Hindlimb muscle (tissue), 1 donor: Measurements from ENCODE around the gene CELF2. TPM values are rescaled to one million over a fixed set of nuclear protein-coding genes. Genes with fewer than 3 reads are reported as not detected.

ENCODE experiments used
- DNase-seq: peaks from one replicate; pipeline ENCODE4 v3.0.0-alpha.2; 2013
- polyA plus RNA-seq: library from polyadenylated mRNA; unstranded; fragments of 120-200 nt; gene quantifications from one replicate; pipeline ENCODE4 v1.2.1, GENCODE V29; 2013; ENCODE audit not compliant: insufficient read length

The CELF2 gene
- polyA plus RNA-seq, 1 donor: 90.1 TPM

GRCh38 chr10:11063856-11064255 lies 46.2 kb downstream of the CELF2 start:
- no peak for DNase-seq

- DNase-seq: no peak
Measured at GRCh38 chr10:11064832-11065231, 47.2 kb downstream of the CELF2 start.

- DNase-seq: no peak
Measured at GRCh38 chr10:11065567-11065966, 47.9 kb downstream of the CELF2 start.

GRCh38 chr10:11066520-11066919 lies 48.8 kb downstream of the CELF2 start:
- no peak for DNase-seq

- no peak for DNase-seq
Measured at GRCh38 chr10:11068861-11069633, 51.4 kb downstream of the CELF2 start.

- DNase-seq: no peak
Measured at GRCh38 chr10:11073410-11073809, 55.7 kb downstream of the CELF2 start.

- DNase-seq: no peak
Measured at GRCh38 chr10:11074536-11075267, 57.0 kb downstream of the CELF2 start.

GRCh38 chr10:11076221-11076620 lies 58.5 kb downstream of the CELF2 start:
- no peak for DNase-seq

- no peak for DNase-seq
Measured at GRCh38 chr10:11080564-11080984, 62.9 kb downstream of the CELF2 start.

GRCh38 chr10:11081408-11081807 lies 63.7 kb downstream of the CELF2 start:
- no peak for DNase-seq

- no peak for DNase-seq
Measured at GRCh38 chr10:11082526-11082925, 64.9 kb downstream of the CELF2 start.

- DNase-seq: no peak
Measured at GRCh38 chr10:11083051-11083450, 65.4 kb downstream of the CELF2 start.

GRCh38 chr10:11085545-11085944 lies 67.9 kb downstream of the CELF2 start:
- no peak for DNase-seq

- no peak for DNase-seq
Measured at GRCh38 chr10:11086177-11086840, 68.6 kb downstream of the CELF2 start.

GRCh38 chr10:11087372-11087771 lies 69.7 kb downstream of the CELF2 start:
- DNase-seq: no peak

GRCh38 chr10:11088709-11089108 lies 71.0 kb downstream of the CELF2 start:
- no peak for DNase-seq

- DNase-seq: no peak
Measured at GRCh38 chr10:11089272-11089671, 71.6 kb downstream of the CELF2 start.

- no peak for DNase-seq
Measured at GRCh38 chr10:11091517-11092102, 73.9 kb downstream of the CELF2 start.

GRCh38 chr10:11093771-11094736 lies 76.4 kb downstream of the CELF2 start:
- no peak for DNase-seq

- DNase-seq: no peak
Measured at GRCh38 chr10:11095374-11095801, 77.7 kb downstream of the CELF2 start.

GRCh38 chr10:11096422-11096821 lies 78.8 kb downstream of the CELF2 start:
- no peak for DNase-seq

GRCh38 chr10:11097686-11098085 lies 80.0 kb downstream of the CELF2 start:
- DNase-seq: no peak
